SW 1271 (cell line): ENCODE results near the gene CDKL1.
"Not testable (repeated sequence)": the region's sequence is repeated elsewhere in the genome, so short reads cannot be mapped to it uniquely, and the experiment has no call there.

Experiments
- DNase-seq, 2 experiments: peaks; one replicate each; lab custom pipeline; 2025; lab: John Stamatoyannopoulos, UW

The CDKL1 gene

DNA sequence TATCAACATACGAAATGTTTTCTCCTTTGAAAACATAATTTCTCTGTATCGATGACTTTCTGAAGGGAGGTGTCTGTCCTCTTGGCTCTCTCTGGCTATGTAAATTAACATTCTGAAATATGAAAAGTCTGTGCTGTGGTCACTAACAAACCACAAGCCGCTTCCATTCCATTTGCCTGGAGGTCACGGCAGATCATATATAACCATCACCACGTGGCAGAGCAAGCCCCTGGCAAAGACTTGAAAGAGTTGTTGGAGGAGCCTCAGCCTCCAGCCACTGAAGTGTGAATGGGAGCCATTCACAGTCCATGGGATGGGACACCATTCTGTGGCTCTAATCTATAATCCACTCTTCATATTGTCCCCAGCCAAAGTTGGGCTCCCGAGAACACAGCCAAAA, 39.6 kb downstream of the CDKL1 start:
- no peak for DNase-seq

DNA sequence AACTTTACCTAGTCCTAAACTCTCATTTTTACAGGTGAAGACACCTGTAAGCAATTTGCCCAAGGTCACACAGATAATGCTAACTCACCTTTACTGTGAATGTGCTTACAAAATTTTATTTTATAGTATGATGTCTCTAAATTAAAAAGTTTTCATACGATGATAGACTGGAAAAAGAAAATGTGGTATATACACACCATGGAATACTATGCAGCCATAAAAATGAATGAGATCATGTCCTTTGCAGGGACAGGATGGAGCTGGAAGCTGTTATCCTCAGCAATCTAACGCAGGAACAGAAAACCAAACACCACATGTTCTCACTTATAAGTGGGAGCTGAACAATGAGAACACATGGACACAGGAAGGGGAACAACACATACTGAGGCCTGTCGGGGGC, 40.4 kb downstream of the CDKL1 start:
- DNase-seq, result not testable (repeated sequence)

DNA sequence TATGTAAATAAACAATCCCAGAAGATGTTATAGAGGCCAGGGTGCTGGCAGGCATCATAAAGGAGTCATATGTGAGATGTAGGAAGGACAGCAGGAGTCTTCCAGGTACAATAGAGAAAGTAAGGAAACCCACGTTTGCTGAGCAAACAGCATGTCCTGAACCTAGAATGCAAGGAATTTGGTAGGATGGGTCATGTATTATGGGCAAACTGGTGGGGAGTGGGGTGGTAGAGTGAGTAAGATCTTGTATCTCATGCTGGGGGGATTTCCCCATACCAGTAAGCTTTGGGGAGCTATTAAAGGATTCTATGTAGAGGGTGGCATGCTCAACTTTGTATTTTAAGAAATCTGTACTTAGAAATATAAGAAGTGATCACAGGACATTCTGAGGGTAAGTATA, 41.0 kb downstream of the CDKL1 start:
- DNase-seq, result no peak

DNA sequence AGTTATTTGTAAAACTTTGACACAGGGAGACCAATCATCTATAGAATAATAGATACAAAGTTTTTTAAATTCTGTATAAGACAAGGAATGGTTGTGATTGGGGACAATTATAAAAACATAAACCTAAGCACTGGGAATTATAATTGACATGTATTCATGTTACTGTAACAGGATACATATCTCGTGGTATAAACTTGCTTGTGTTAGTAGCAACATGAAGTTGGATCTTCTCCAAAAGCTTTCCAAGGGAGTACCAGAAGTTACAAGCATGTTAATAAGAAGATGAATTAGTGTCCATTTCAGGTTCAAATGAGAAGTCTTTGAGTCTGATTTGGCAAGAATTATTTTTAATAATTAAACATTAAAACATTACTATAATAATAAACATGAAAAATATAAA, 42.2 kb downstream of the CDKL1 start:
- no peak for DNase-seq

DNA sequence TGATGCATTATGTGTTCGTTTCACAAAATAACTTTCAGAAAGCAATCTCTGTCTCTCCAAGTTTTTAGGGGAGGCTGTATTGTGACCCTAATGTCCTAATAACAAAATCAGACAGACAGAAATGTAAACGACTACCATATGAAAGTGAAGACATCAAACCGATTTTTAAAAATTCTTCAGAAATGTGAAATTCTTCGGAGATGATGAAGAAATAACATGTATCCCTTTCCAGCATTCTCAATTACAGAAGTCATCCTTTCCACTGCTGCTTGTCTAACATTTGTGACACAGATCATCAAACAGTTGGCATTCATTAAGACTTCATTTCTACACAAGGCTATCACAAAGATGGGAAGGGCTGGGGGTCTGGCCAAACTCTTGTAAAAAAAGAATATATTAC, 43.6 kb downstream of the CDKL1 start:
- no peak for DNase-seq

DNA sequence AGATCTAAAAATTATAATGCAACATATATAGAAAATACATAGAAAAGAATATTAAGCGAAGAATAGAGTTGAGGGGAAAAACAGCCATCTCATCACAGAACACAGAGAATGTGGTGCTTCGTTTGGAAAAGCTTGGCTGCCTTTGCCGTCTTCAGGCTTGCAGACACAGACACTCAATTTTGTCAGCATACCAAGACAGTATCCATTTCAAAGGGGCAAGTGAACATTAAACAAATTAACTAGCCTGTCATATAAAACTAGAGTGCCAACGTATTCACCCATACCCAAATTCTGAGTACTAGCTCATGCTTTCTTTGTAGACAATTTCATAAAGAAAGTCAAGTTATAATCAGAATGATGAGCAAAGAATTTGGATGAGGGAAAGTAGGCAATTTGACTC, 44.1 kb downstream of the CDKL1 start:
- DNase-seq, result no peak

DNA sequence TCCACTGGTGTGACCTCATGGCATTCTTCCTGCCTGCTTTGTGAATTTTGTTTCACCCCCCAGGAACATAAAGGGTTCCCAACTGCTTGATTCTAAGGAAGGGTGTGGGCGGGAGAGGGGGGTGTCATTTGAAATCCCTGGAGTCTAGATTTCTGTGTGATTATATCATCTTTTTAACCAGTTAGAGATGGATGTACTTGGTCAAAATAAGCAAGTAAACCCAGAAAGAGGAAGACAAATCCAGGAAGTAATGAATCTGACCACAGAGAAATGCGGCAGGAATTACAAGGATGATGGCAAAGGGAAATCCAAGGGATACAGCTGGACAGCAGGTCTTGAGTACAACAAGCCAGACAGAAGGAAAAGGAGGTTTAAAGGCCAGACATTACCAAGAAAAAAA, 45.7 kb downstream of the CDKL1 start:
- no peak for DNase-seq

DNA sequence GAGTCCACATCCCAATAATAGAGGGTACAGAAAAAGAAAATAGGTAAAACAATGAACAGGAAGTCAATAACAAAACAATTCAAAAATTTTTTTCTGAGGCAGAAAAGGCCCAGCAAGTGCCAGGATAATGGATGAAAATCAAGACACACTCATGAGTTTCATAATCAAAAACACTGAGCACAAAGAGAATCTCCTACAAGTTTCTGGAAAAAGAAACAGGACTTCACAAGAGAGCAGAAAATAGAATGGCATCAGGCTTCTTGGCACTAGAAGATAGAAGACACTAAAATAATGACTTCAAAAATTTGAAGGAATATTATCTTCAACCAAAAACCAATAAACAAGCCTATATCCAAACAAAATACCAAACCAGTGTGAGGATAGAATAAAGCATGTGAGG, 47.7 kb downstream of the CDKL1 start:
- no peak for DNase-seq

DNA sequence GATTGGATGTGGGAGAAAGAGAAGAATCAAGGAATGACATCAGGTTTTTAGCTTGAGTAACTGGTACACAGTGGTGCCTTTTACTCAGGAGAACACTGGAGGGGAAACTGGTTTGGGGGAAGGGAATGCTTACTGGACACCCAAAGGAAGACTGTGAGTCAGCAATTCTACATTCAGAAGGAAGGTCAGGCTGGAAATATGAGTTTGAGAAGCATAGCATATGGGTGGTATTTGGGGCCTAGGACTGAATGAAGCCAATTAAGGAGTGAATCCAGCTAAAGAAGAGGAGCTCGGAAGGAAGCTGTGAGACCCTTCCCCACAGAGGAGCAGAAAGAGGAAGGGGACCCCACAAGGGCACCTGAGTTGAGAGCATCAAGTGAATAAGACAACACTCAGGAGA, 49.2 kb downstream of the CDKL1 start:
- DNase-seq, result no peak

DNA sequence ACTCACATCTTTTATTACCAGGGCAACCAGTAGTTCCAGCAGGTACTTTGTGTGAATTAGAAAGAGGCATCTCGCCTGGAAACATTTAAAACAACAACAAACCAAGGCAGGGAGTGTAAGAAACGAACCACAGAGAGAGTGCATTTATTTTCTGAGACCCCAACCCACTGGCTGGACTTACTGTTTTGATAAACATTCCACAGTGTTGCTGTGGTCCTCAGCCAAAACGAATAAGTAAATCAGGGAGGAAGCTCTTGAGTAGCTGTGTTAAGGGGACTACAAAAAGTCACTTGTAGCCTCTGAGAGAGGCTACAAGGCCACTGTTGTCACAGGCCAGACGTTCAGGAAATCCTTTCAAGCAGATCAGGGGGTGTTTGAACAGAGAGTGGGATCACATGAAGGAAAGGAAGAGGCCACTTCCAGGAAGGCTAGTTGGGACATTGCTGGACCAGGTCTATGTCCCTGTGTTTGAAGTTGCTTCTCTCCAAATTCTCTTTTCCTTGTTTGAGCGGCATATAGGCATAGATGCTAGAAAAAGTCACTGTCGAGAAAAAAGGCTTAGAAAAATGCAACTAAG, 50.7 kb downstream of the CDKL1 start:
- no peak for DNase-seq

DNA sequence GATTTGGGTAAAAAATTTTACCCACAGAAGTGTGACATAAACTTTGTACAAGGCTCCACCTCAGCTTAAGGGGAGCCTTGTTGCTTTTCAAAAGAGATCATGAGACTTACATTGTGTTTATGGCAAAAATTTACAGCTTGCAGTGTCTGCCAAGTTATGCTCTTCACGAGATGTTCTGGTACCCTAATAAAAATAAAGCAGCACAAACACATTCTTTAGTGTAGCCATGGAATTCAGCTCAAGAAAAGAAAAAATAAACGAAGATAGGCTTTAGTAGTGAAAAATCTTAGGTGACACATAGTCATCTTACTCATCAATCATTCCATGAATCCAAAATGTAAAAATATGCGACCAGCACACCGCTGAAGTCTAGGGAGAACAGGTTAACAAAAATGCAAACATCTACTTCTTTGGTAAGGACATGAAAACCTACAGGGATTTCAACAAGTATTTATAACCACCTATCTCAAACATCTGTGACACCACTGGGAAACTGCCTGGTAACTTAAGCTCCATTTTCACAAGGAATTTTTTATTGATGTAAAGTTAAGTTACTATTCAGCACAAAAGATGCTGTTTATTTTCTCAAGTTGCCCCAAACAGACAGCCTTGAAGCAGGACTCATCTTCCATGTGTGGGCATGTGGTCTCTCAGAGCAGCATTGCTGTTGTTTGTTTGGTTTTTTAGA, 51.7 kb downstream of the CDKL1 start:
- DNase-seq, result no peak

DNA sequence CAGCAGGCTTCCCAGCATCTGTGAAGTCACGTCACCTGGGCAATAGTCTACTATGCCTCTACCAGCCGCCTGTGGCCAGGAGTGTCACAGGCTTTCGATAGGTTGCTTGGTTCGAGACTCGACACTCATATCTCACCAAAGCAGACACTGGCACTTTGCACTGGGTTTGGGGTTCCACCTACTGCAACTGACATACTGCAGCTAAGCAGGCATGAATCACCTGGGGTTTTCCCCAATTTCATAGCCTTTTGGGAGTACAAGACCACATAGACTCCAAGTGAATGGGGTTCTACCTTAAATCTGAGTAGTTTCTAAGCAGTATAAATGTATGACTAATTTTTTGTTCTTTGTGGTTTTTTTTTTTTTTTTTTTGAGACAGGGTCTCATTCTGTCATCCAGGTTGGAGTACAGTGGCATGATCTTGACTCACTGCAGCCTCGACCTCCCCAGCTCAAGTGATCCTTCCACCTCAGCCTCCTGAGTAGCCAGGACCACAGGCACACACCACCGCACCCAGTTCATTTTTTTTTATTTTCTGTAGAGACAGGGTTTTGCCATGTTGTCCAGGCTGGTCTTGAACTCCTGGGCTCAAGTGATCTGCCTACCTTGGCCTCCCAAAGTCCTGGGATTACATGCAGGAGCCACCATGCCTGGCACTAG, 52.4 kb downstream of the CDKL1 start:
- DNase-seq, result no peak

DNA sequence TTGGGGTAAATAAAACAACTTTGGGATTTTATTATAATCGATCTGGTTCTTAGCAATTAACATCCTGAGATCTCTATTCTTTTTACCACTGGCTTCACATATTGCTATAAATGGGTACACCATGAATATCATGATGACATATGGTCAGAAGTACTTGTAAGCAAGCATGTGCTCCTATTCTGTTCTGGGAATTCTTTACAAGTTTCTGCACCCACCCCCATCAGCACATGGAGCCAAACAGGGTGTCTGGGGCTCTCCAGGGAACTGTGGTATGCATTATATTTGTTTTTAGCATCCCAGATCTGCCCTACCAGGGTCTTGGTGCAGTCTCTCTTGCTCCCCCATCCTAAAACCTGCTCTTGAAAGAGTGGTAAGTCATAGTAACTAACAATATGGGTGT, 53.2 kb downstream of the CDKL1 start:
- no peak for DNase-seq

DNA sequence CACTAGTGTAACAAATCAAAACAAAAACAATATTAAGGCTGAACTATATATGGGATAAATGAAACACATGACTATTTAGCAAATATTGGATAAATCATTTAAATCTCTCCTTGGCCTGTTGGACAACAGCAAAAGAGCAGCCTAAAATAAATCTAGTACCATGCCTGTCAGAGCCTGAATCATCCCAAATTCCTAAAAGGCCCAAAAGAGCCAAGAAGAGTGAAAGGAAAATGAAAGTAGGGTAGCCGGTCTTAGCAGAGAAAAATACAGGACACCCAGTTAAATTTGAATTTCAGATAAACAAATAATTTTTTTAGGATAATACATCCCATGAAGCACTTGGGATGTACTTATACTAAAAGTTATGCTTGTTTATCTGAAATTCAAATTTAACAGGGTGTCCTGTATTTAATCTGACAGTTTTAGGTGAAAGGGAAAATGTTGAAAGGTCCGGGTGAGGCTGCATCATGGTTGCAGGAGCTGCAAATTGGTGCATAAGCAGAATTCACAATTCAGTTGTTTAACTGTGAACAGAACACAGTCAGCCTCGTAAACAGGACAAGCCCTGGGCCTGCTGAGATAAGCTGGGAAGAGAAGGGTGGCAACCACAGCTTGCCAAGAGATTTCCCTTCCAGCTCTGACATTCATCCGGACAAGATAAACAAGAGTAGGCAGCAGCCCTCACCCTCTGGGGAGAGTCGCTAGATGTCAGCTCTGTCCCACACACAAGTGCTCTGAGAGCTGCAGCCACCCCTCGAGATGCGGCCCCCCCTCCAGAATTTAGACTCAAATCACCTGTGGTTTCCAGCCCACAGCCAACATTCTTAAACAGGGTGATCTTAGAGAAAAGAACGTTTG, 54.2 kb downstream of the CDKL1 start:
- DNase-seq, result no peak

DNA sequence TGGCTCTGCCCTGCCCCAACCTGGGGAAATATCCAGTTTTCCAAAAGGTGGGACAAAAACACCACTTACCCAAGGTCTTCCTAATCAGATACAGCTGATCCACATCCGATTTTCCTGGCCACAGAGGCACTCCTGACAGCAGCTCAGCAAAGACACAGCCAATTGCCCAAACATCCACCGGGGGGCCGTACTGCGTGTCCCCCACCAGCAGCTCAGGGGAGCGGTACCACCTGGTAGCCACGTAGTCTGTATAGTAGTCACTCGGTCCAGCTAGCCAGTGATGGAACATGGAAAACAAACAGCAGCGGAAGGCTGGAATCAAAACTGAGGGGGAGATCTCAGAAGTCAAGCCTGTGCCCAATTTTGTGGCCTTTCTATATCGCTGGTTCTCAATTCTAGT, 55.7 kb downstream of the CDKL1 start:
- DNase-seq, result no peak

DNA sequence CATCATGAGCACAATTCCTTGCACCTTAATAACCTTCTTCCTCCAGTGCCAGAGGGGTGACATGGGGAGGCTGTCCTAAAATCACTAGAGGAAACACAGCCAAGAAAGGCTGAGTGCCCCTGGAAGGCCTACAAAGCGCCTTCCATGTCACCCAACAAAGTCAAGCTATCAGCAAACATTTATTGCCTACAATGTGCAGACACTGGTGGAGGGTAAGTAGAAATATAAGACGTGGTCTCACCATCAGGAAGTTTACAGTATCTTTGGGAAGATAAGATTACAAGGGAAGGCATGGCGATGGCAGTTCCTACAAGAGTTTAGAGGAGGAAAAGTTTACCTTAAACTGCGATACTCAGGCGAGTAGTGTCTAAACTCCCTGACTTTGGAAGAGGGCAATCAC, 56.6 kb downstream of the CDKL1 start:
- DNase-seq, result no peak

DNA sequence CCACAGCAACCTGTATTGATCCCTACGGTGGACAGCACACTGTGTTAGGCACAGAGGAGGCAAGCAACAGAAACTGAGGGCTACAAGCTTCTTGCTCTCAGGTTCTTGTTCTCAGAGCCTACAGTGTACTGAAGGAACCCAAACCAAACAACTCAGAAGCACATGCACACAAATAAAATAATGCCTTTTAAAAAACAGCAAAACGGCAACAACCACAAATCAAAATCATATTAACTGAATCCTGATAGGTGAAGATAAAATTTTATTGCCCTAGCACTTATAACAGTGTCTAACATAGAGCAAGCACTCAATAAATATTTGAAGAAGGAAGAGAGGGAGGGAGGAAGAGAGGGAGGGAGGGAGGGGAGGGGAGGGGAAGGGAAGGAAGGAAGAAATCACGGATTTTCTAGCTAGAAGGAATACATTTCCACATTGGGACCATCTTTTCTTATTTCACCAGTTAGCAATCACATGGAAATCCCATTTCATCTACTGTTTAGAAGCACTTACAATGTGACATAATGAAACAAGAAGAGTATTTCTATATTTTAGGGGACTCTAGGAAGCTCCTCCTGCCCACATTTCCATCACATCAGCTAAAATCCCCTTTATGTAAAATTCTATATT, 57.4 kb downstream of the CDKL1 start:
- no peak for DNase-seq

DNA sequence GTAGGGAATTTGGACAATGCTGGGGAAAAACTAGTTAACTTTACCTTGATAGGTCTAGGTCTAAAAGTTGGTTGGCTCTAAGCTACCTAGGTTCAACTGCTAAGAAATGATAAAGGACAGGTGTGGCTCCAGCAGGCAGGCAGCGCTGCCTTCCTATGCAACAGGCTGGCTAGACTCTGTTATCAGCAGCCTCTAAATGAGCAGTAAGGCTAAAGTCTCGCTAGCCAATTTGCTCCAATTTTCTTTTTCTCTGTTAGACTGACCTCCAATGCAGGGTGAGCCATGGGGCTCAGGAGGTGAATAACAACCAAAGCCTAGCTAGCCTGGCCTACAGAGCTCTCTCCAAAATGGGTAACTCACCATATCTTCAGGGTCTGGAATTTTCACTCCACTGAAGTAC, 58.1 kb downstream of the CDKL1 start:
- DNase-seq, result no peak

DNA sequence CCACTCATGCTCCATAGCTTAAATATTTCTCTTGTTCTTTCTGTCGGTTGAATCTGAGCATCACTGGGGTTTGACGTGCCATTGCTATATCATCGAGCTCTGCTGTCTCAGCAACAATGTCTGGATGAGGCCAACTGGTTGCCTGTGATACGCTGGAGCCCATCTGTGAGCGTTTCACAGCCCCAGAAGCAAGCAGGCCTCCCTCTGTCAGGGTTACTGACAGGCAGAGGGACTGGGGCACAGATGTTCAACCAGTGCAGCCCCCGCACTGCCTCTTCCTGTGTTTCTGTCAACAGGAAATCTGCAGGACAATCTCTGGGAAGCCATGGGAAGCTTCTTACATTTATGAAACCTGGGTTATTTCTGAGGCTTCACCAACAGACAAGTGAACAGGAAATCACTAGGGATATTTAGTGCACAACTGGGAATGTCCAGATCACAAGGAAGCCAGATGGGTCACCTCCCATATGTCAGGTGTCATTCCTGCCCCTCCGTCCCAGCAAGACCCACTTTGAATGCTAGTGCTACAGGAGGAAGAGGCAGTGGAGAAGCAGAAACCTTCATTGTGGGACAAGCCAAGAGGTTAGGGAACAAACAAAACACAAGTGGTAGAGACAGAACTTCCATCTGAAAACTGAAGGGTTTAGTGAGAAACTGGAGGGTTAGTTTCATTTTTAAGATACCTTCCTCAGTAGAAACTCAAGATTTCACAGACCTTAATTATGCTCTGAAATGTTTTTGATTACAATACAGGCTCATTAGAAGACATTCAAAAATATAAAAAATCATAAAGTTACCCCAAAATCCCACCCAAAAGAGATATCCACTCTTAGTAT, 60.5 kb downstream of the CDKL1 start:
- DNase-seq, result no peak

DNA sequence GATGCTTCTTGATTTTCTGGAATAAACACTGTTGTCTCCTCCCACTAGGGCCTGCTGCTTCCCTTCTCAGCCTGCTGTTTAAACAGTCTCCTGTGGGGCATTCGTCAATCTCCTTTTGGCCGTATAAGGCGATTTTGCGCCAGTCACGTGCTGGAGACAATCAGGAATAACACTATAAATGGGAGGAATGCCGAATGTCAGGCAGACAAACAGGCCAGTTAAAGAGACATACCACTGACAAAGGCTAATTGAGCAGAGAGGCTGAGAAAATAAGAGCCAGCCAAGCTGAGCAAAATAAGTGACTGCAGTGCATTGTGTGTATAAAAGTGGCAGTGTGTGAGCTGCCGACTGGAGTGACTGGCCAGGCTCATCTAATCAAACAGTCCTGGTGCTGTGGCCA, 61.3 kb downstream of the CDKL1 start:
- no peak for DNase-seq

DNA sequence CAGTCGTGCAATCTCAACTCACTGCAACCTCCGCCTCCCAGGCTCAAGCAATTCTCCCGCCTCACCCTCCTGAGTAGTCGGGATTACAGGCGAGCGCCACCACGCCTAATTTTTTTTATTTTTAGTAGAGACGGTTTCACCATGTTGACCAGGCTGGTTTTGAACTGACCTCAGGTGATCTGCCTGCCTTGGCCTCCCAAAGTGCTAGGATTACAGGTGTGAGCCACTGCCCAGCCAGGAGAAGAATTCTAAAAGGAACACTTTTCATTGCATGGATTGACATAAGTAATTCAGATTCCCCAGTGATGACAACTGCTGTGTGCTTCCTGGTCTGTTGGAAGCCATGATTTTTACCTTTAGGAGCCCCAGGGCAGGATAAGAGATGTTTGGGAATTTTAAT, 62.5 kb downstream of the CDKL1 start:
- no peak for DNase-seq
